HG03196 (cell line): ENCODE data around the gene YWHAE.
"Not testable (repeated sequence)": the region's sequence is repeated elsewhere in the genome, so short reads cannot be mapped to it uniquely, and the experiment has no call there.

Experiments
- ATAC-seq: cut with Tn5 transposase; IDR thresholded peaks from one replicate; pipeline ENCODE4 v1.9.1; 2021; ENCODE audit not compliant: unreplicated experiment

YWHAE gene

GRCh38 chr17:1399679-1400512 lies at the start of gene YWHAE:
Gene YWHAE, minus strand, starts transcription at chr17:1400222. Its CDS starts 112 bp downstream, at chr17:1400110.
- peak; percentile 92 for ATAC-seq

GRCh38 chr17:1449412-1449967 lies 49.5 kb upstream of the YWHAE start:
- no peak for ATAC-seq

- ATAC-seq = no peak
Observed at GRCh38 chr17:1447052-1447451, 47.0 kb upstream of the YWHAE start.

GRCh38 chr17:1446201-1446600 lies 46.2 kb upstream of the YWHAE start:
- ATAC-seq = no peak

DNA sequence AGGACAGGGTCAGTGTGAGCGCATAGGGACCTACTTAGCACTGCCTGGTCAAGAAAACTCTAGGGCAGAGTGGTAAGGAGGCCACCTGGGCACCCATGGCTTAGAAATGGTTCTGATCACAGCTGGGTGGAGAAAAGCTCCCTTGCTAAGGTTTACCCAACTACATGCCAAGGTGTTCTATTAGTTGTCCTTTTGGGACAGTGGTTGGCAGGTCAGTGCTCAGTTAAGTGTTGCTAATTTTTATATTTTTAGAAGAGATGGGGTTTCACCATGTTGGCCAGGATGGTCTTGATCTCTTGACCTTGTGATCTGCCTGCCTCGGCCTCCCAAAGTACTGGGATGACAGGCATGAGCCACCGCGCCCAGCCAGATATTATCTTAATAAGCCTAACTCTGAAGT lies 45.7 kb upstream of the YWHAE start:
- ATAC-seq = not testable (repeated sequence)

DNA sequence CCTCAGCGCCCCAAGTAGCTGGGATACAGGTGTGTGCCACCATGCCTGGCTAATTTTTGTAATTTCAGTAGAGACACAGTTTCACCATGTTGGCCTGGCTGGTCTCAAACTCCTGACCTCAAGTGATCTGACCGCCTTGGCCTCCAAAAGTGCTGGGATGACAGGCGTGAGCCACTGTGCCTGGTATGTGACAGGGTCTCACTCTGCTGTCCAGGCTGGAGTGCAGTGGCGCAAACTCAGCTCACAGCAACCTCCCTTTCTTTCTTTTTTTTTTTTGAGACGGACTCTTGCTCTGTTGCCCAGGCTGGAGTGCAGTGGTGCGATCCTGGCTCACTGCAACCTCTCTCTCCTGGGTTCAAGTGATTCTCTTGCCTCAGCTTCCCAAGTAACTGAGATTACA lies 42.7 kb upstream of the YWHAE start:
- not testable (repeated sequence) for ATAC-seq

DNA sequence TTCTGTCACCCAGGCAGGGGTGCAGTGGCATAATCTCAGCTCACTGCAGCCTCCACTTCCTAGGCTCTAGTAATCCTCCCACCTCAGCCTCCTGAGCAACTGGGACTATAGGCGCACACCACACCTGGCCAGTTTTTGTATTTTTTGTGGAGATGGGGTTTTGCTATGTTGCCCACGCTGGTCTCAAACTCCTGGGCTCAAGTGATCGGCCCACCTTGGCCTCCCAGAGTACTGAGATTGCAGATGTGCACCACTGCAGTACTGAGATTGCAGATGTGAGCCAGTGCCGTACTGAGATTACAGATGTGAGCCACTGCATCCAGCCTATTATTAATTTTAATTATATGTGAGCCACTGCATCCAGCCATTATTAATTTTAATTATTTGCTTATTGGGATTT lies 42.2 kb upstream of the YWHAE start:
- ATAC-seq = no peak

DNA sequence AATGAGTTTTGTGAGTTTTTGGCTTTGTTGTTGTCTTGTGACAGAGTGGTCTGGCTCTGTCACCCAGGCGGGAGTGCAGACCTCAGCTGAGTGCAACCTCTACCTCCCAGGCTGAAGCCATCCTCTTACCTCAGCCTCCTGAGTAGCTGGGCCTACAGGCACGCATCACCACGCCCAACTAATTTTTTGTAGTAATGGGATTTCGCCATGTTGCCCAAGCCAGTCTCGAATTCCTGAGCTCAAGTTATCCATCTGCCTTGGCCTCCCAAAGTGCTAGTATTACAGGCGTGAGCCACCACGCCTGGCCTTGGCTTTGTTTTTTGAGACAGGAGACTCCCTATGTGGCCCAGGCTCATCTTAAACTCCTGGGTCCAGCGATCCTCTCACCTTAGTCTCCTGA lies 40.9 kb upstream of the YWHAE start:
- ATAC-seq = no peak

- no peak for ATAC-seq
Observed at GRCh38 chr17:1438593-1439083, 38.6 kb upstream of the YWHAE start.

GRCh38 chr17:1435326-1435725 lies 35.3 kb upstream of the YWHAE start:
- ATAC-seq = no peak

GRCh38 chr17:1434150-1434549 lies 34.1 kb upstream of the YWHAE start:
- no peak for ATAC-seq

DNA sequence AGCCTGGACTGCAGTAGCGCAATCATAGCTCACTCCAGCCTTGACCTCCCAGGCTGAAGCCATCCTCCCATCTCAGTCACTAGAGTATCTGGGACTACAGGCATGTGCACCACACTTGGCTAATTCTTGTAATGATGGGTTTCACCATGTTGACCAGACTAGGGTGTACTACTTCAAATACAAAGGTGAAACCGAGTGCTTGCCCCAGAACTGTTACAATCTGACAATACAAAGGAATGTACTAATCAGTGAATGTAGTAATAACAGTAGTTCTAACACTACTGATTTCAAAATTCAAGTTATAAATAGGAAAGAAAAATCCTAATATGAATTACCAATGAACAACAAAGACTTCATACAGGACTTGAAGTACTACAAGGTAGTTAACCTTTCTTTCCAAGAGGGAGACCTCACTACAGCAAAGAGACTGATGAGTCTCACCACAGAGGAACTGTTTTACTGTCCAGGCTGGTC lies 31.6 kb upstream of the YWHAE start:
- no peak for ATAC-seq

- ATAC-seq = no peak
Observed at GRCh38 chr17:1423456-1424135, 23.6 kb upstream of the YWHAE start.

DNA sequence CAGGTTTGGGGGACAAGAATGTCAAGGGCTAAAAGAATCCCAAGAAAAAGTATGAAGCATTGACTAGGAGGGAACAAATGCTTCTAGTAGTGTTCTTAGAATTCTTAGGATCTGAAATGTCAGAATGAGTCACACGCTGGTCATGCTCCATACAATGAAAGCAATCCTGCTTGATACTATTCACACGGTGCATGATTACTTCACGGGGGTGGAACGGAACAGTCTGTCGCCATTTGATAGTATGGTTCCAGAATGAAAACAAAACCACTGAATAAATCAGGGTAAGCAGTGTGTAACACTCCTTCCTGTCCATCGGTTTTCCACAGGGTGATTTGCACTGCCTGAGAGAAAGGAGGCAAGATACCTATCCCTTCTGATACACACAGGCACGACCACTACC lies 22.9 kb upstream of the YWHAE start:
- ATAC-seq = no peak

GRCh38 chr17:1421470-1421869 lies 21.4 kb upstream of the YWHAE start:
- ATAC-seq = no peak

DNA sequence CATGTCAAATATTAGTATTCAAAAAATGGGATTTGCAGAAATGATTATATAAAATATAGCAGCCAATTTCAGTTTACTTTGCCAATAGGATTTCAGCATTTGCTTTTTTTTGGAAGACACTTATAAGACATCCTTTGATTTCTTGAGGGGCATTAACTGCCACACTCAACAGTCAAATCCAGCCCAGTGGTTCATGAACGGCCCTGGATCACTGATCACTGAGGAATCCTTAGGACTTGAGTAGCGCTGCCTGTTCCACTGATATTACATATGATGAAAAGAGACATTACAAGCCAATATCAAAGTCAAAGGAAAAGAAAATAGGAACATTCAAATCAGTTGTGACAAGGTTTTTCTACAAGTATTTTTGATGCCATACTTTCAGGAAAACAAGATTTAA lies 21.0 kb upstream of the YWHAE start:
- no peak for ATAC-seq

GRCh38 chr17:1420163-1420562 lies 20.1 kb upstream of the YWHAE start:
- no peak for ATAC-seq

GRCh38 chr17:1418476-1418875 lies 18.5 kb upstream of the YWHAE start:
- ATAC-seq = not testable (repeated sequence)

GRCh38 chr17:1416414-1416813 lies 16.4 kb upstream of the YWHAE start:
- no peak for ATAC-seq

DNA sequence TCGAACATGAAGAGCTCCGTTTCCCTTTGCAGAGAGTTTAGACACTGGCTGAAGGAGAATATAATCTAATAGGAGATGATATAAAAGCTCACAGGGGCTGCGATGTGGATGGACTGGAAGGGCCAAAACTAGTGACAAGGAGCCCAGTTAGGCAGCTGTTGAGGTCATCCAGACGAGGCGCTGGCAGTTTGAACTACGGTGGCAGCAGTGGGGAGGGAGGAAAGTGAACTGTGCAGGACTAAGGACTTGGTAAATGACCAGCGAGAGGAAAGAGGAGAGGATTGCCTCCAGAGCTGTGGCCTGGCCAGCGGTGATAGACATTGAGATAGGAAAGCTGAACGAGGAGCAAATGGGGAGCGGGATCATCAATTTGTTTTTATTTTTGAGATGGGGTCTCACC lies 14.6 kb upstream of the YWHAE start:
- no peak for ATAC-seq

DNA sequence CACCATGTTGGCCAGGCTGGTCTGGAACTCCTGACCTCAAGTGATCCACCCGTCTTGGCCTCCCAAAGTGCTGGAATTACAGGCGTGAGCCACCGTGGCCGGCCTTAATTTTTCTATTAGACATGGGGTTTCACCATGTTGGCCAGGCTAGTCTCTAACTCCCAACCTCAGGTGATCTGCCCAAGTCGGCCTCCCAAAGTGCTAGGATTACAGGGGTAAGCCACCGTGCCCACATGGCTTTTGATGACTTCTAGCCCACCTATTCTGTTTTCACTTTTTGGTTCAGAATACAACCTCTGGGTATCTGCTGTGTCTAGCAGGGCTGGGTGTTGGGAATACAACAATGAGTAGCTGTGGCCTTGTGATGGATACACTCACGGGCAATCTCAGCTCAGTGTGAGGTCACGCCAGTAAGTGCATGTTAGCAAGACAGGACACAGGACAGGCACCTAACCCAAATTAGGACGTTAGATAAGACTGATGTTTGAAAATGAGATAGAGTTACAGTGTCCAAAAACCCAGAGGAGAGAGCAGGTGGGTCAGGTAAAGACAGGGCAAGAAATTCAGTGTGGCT lies 14.1 kb upstream of the YWHAE start:
- no peak for ATAC-seq
